ENCODE results near the gene RBMS1.
"Not testable (repeated sequence)": the region's sequence is repeated elsewhere in the genome, so short reads cannot be mapped to it uniquely, and the experiment has no call there.

- TF ChIP-seq CTCF, POLR2AphosphoS5 (IDR thresholded peaks at IDR 0.05): not testable (repeated sequence)
These were observed 44.8 kb downstream of the RBMS1 start for GRCh38 chr2:160448821-160449220.

Measured in breast epithelium (tissue), 3 donors.